Osteoblast (primary cell): ENCODE results near the gene FGFR3. TPM values are rescaled to one million over a fixed set of nuclear protein-coding genes. Genes with fewer than 3 reads are reported as not detected.
"Not testable (repeated sequence)": the region's sequence is repeated elsewhere in the genome, so short reads cannot be mapped to it uniquely, and the experiment has no call there.

Experiments used
- DNase-seq: peaks from one replicate; pipeline ENCODE4 v3.0.0; 2011; ENCODE audit warnings: low spot score, mixed read lengths; ENCODE audit not compliant: insufficient read length; ENCODE audit errors: missing footprints
- H2AFZ ChIP-seq: 2 replicates; pipeline ENCODE4 v1.6.0; 2011; ENCODE audit warnings: mild to moderate bottlenecking, low read length
- H3K27ac ChIP-seq: 2 replicates; pipeline ENCODE4 v1.5.1; 2011; ENCODE audit warnings: mild to moderate bottlenecking, low read depth, low read length, moderate library complexity
- H3K27me3 ChIP-seq: 2 replicates; pipeline ENCODE4 v1.6.0; 2012; ENCODE audit warnings: mild to moderate bottlenecking, control low read depth, inconsistent platforms, low read length, moderate library complexity; ENCODE audit not compliant: insufficient read depth
- H3K36me3 ChIP-seq: 2 replicates; pipeline ENCODE4 v1.5.1; 2011; ENCODE audit warnings: mild to moderate bottlenecking, low read length, control low read depth, moderate library complexity; ENCODE audit not compliant: insufficient read depth
- H3K4me1 ChIP-seq: 2 replicates; pipeline ENCODE4 v1.5.1; 2011; ENCODE audit warnings: mild to moderate bottlenecking, low read length, control low read depth, moderate library complexity; ENCODE audit not compliant: insufficient read depth
- H3K4me2 ChIP-seq: 2 replicates; pipeline ENCODE4 v1.6.0; 2011; ENCODE audit warnings: mild to moderate bottlenecking, low read length; ENCODE audit not compliant: insufficient read depth
- H3K4me3 ChIP-seq: fragments of 200-600 bp; sonication (generic); 3 replicates; pipeline ENCODE4 v1.5.1; 2012; ENCODE audit warnings: mild to moderate bottlenecking, low read length, inconsistent platforms; ENCODE audit not compliant: insufficient read depth
- H3K79me2 ChIP-seq: 2 replicates; pipeline ENCODE4 v1.6.0; 2012; ENCODE audit warnings: mild to moderate bottlenecking, low read length, control low read depth, inconsistent platforms; ENCODE audit not compliant: insufficient read depth
- H3K9me3 ChIP-seq: 2 replicates; pipeline ENCODE4 v1.5.1; 2011; ENCODE audit warnings: low read depth, low read length, control low read depth
- H4K20me1 ChIP-seq: 2 replicates; pipeline ENCODE4 v1.6.0; 2012; ENCODE audit warnings: mild to moderate bottlenecking, low read length, control low read depth; ENCODE audit not compliant: insufficient read depth
- total RNA-seq: library from RNA; depleted of rRNA; stranded (reverse); fragments of >200 nt; gene quantifications from 2 replicates; pipeline ENCODE4 v1.2.3, GENCODE V29; 2012
- TF ChIP-seq, protein P1 (sequence below): IDR thresholded peaks from 2 replicates; pipeline ENCODE4 v1.5.1; 2011; ENCODE audit warnings: mild to moderate bottlenecking, low read depth, low read length, moderate library complexity; ENCODE audit errors: extremely low read depth

Gene FGFR3
- total RNA-seq, 1 donor, result 0.36 TPM

DNA sequence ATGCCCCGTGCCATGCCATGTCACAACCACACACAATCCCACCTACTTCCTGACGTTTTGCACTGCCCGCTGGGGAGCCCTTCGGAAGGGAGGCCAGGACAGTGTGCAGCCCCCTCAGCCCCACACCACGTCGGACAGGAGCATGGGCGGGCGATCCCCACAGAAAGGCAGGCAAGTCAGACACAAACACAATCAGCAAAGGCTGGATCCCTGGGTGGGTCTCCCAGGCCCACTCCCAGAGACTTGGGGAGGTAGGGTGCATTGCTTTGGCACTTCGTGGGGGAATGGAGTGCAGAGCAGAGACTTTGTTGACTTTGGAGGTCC lies 48.8 kb downstream of the FGFR3 start:
- no peaks in the 10 kb centered on the region for H3K9me3 ChIP-seq
- no peak for DNase-seq
- H3K79me2 ChIP-seq, result peaks cover 56% of the 10 kb centered on the region

DNA sequence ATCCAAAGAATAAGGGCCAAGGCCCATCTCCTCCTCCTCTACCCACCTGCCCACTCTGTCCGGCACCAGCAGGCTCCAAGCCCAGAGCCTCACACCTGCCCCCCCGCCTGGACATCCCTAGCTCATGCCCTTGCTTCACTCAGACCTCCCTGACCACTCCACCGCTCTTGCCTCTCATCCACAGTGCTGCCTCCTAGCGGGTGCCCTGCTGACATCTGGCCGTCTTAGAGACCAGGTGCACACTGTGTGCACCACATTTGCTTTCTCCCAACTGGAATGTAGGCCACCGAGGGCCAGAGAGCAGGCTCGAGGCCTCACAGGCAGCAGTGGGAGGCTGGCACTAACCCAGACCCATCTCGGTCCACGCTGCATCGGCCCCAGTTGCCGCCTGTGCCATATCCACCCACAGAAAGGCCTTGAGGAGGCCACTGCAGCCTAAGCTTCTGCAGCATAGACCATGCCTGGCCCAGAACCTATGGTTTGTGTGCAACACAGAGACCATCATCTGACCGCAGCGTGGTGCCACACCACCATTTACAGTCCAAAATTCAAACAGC lies 49.3 kb downstream of the FGFR3 start:
- peak overlapping the region; percentile 62 for H3K27ac ChIP-seq
- H3K27me3 ChIP-seq, result no peaks in the 10 kb centered on the region
- peak overlapping the region; percentile 15 for H3K4me2 ChIP-seq
- H3K4me3 ChIP-seq, result no peak overlapping the region
- no peak overlapping the region for H2AFZ ChIP-seq
- peaks cover 33% of the 10 kb centered on the region for H4K20me1 ChIP-seq
- H3K79me2 ChIP-seq, result peaks cover 58% of the 10 kb centered on the region
- peaks cover 20% of the 10 kb centered on the region for H3K4me1 ChIP-seq
- H3K9me3 ChIP-seq, result no peaks in the 10 kb centered on the region
- DNase-seq, result no peak
- H3K36me3 ChIP-seq, result peaks cover 58% of the 10 kb centered on the region
- TF ChIP-seq, protein P1, sequence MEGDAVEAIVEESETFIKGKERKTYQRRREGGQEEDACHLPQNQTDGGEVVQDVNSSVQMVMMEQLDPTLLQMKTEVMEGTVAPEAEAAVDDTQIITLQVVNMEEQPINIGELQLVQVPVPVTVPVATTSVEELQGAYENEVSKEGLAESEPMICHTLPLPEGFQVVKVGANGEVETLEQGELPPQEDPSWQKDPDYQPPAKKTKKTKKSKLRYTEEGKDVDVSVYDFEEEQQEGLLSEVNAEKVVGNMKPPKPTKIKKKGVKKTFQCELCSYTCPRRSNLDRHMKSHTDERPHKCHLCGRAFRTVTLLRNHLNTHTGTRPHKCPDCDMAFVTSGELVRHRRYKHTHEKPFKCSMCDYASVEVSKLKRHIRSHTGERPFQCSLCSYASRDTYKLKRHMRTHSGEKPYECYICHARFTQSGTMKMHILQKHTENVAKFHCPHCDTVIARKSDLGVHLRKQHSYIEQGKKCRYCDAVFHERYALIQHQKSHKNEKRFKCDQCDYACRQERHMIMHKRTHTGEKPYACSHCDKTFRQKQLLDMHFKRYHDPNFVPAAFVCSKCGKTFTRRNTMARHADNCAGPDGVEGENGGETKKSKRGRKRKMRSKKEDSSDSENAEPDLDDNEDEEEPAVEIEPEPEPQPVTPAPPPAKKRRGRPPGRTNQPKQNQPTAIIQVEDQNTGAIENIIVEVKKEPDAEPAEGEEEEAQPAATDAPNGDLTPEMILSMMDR, result no peak

More for the DNA sequence above, 48.8 kb downstream of the FGFR3 start:
- Histone ChIP-seq H3K4me3 (no peak overlapping the region), H3K4me2 (no peak overlapping the region), H3K4me1 (peaks cover 20% of the 10 kb centered on the region), H3K27ac (peak overlapping the region; percentile 33), H3K36me3 (peaks cover 57% of the 10 kb centered on the region), H3K27me3 (no peaks in the 10 kb centered on the region), H2AFZ (no peak overlapping the region), H4K20me1 (peaks cover 33% of the 10 kb centered on the region)
- TF ChIP-seq, protein P1, result no peak

DNA sequence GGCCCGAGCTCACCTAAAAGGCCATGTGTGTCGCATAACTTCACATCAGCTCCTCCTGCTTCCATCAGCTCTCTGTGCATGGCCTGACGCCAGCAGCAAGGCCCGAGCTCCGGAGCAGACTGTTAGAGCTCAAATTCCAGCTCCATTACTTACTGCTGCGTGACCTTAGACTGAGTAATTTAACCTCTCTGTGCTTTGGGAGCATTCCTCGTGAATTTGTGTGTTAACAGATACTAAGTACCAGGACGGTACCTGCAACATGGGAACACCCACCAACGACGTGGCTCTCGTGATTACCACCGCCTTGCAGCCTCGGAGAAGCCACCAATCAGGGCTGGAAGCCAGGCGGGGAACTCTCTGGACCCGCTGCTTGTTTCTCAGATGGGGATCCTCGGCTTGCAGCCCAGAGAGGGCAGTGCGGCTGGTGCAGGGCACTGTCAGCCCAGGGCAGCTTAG lies 49.9 kb downstream of the FGFR3 start:
- peak overlapping the region; percentile 62 for H3K27ac ChIP-seq
- no peak overlapping the region for H3K4me3 ChIP-seq
- H3K36me3 ChIP-seq, result peaks cover 59% of the 10 kb centered on the region
- peaks cover 33% of the 10 kb centered on the region for H4K20me1 ChIP-seq
- peak; percentile 98 for DNase-seq
- no peak overlapping the region for H2AFZ ChIP-seq
- H3K4me1 ChIP-seq, result peaks cover 20% of the 10 kb centered on the region
- TF ChIP-seq, protein P1, result no peak
- H3K27me3 ChIP-seq, result no peaks in the 10 kb centered on the region
- H3K79me2 ChIP-seq, result peaks cover 58% of the 10 kb centered on the region
- H3K4me2 ChIP-seq, result peak overlapping the region; percentile 15
- H3K9me3 ChIP-seq, result no peaks in the 10 kb centered on the region

DNA sequence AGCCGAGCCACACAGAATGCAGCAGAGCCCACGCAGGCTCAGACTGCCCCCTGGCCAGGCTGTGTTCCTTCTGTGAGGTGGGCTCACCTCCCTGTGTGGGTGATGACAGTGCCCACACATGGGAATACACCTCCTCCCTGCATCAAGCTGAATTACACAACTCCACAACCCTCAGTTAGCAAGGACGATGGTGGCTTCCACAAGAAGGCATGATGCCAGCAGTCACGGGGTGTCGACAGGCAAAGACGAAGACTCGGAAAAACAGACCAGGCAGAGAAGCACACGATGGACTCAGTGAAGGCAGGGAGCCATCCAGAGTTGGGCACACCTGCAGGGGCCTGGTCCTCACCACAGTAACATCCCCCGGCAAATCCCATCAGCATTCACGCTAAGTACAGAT lies 50.8 kb downstream of the FGFR3 start:
- Histone ChIP-seq H3K27ac (peak overlapping the region; percentile 62), H3K4me2 (no peak overlapping the region)
- peak; percentile 35 for DNase-seq

DNA sequence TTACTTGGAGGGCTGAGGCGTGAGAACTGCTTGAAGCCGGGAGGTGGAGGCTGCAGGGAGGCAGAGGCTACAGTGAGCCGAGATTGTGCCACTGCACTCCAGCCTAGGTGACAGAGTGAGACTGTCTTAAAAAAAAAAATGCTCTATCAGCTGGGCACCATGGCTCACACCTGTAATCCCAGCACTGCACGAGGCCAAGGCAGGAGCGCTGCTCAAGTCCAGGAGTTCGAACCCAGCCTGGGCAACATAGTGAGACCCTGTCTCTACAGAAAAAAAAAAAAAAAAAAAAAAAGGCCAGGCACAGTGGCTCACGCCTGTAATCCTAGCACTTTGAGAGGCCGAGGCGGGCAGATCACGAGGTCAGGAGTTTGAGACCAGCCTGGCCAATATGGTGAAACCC lies 51.5 kb downstream of the FGFR3 start:
- H2AFZ ChIP-seq, DNase-seq, H3K4me2 ChIP-seq, H3K27me3 ChIP-seq, H3K4me3 ChIP-seq, H3K9me3 ChIP-seq: not testable (repeated sequence)
- peaks cover 33% of the 10 kb centered on the region for H4K20me1 ChIP-seq
- peaks cover 57% of the 10 kb centered on the region for H3K79me2 ChIP-seq
- peaks cover 44% of the 10 kb centered on the region for H3K36me3 ChIP-seq
- H3K27ac ChIP-seq, result peak overlapping the region; percentile 62
- H3K4me1 ChIP-seq, result peaks cover 20% of the 10 kb centered on the region

More for the DNA sequence above, 50.8 kb downstream of the FGFR3 start:
- H3K79me2 ChIP-seq, result peaks cover 56% of the 10 kb centered on the region
- H3K4me3 ChIP-seq, result no peak overlapping the region
- H3K27me3 ChIP-seq, result no peaks in the 10 kb centered on the region
- no peaks in the 10 kb centered on the region for H3K9me3 ChIP-seq
- H4K20me1 ChIP-seq, result peaks cover 36% of the 10 kb centered on the region
- TF ChIP-seq, protein P1, result no peak
- H2AFZ ChIP-seq, result no peak overlapping the region
- H3K36me3 ChIP-seq, result peaks cover 52% of the 10 kb centered on the region
- H3K4me1 ChIP-seq, result peaks cover 20% of the 10 kb centered on the region
